ENCODE results near the gene DPPA5.
"Not testable (repeated sequence)": the region's sequence is repeated elsewhere in the genome, so short reads cannot be mapped to it uniquely, and the experiment has no call there.

DPPA5 gene

GRCh38 chr6:73353636-73354593 is at the start of gene DPPA5:
Gene DPPA5, minus strand, starts transcription at chr6:73354276. Its CDS starts 51 bp downstream, at chr6:73354225.
- DNase-seq = no peak

GRCh38 chr6:73400656-73401055 is 46.6 kb upstream of the DPPA5 start:
- DNase-seq = no peak

- no peak for DNase-seq
Observed at GRCh38 chr6:73395875-73396274, 41.8 kb upstream of the DPPA5 start.

- DNase-seq = peak; percentile 79
Observed at GRCh38 chr6:73394577-73395354, 40.7 kb upstream of the DPPA5 start, which contains the start of gene DDX43. Gene DDX43, plus strand, starts transcription at chr6:73394828. Its CDS starts 78 bp downstream, at chr6:73394906.

- no peak for DNase-seq
Observed at GRCh38 chr6:73393278-73393677, 39.2 kb upstream of the DPPA5 start.

- not testable (repeated sequence) for DNase-seq
Observed at GRCh38 chr6:73392188-73392587, 38.1 kb upstream of the DPPA5 start.

GRCh38 chr6:73391675-73392074 is 37.6 kb upstream of the DPPA5 start:
- no peak for DNase-seq

GRCh38 chr6:73389854-73390253 is 35.8 kb upstream of the DPPA5 start:
- DNase-seq = no peak

- DNase-seq = peak; percentile 61
Observed at GRCh38 chr6:73388800-73389512, 34.9 kb upstream of the DPPA5 start.

GRCh38 chr6:73388433-73388799 is 34.3 kb upstream of the DPPA5 start:
- DNase-seq = no peak

GRCh38 chr6:73382462-73383113 is 28.5 kb upstream of the DPPA5 start:
- no peak for DNase-seq

- not testable (repeated sequence) for DNase-seq
Observed at GRCh38 chr6:73381531-73381930, 27.5 kb upstream of the DPPA5 start.

GRCh38 chr6:73377225-73377624 is 23.1 kb upstream of the DPPA5 start:
- no peak for DNase-seq

GRCh38 chr6:73375216-73375615 is 21.1 kb upstream of the DPPA5 start:
- no peak for DNase-seq

- no peak for DNase-seq
Observed at GRCh38 chr6:73372516-73372915, 18.4 kb upstream of the DPPA5 start.

GRCh38 chr6:73371984-73372383 is 17.9 kb upstream of the DPPA5 start:
- no peak for DNase-seq

- no peak for DNase-seq
Observed at GRCh38 chr6:73369563-73369962, 15.5 kb upstream of the DPPA5 start, which contains the start of gene OOEP. Gene OOEP, minus strand, starts transcription at chr6:73369897. Its CDS starts 105 bp downstream, at chr6:73369792.

GRCh38 chr6:73369157-73369556 is 15.1 kb upstream of the DPPA5 start:
- no peak for DNase-seq

- no peak for DNase-seq
Observed at GRCh38 chr6:73368675-73369074, 14.6 kb upstream of the DPPA5 start.

- DNase-seq = no peak
Observed at GRCh38 chr6:73367761-73368355, 13.8 kb upstream of the DPPA5 start.

GRCh38 chr6:73364549-73364948 is 10.5 kb upstream of the DPPA5 start:
- no peak for DNase-seq

GRCh38 chr6:73364121-73364520 is 10.0 kb upstream of the DPPA5 start:
- no peak for DNase-seq
